ENCODE measurements around the gene RFPL2.
"Not testable (repeated sequence)": the region's sequence is repeated elsewhere in the genome, so short reads cannot be mapped to it uniquely, and the experiment has no call there.

Gene RFPL2

DNA sequence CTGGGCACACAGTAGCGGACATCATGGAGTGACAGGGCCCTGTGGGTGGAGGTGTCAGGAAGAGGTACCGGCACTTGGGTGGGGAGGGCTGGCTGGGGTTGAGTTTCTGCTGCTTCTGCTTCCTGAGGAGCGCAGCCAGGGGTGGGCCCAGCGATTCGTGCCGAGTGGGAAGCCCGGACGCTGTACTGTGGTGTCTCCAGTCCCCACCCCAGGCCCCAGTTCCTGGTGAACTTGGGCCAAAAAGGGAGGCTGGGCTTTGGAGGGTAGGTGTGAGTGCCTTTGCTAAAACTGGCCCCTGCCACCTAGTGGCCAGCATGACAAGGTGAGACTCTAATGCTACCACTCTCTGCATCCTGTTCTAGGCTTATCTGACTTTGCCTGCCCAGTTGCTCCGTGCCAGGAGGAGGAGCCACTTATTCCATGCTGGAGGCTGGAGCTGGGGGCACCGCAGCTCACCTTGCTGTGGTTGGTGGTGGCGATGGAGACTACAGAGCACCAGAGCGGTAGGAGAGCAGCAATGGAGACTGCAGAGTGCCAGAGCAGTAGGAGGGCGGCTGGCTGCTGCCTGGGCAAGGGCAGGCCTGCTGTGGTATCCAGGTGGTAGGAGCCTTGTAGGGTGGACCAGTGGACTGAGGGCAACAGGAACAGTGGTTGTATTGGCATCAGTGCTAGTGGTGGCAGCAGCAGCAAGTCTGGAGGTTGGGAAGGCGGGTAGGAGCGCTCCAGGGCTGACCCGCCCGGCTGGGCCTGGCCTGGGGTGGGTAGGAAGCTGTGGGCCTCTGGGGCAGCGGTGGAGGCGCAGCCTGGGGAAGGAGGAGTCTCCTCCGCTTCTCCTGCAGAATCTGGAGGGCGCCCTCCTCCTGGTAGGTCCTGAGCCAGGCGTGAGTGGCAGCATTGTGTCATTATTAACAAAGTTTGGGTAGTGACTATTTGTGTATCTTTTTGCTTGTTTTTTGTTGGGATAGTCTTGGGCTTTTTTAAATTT, 2.2 kb upstream of the RFPL2 start:
- no peak overlapping the region for H3K4me3 ChIP-seq (ENCODE audit: low read depth, low read length)

DNA sequence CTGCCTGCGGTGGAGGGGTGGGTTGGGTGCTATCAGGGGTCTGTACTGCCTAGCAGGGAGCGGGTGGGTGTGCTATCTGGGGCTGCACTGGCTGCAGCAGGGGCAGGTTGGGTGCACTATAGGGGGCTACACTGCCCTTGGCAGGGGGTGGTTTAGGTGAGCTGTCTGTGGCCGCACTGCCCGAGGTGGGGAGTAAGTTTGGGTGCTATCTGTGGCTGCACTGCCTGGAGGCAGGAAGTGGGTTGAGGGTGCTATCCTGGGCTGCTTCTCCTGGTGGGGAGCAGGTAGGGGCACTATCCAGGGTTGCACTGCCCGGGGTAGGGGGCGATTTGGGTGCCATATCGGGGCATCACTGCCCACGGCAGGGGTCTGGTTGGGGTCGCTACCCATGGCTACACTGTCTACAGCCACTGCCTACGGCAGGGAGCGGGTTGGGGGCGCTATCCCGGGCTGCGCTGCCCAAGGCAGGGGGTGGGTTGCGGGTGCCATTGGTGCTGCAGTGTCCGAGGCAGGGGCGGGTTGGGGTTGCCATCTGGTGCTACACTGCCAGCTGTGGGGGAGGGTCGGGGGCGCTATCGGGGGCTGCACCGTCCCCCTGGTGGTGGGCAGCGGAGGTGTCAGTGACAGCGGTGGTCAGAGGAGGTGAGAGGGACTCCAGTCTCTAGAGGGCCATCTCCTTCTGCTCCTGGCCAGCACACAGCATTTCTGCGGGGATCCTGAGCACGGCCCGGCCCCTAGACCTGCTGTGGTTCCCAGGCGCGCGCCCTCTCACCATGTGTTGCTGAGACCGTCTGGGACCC, 1.3 kb upstream of the RFPL2 start:
- no peak overlapping the region for H3K4me3 ChIP-seq (ENCODE audit: low read depth, low read length)

DNA sequence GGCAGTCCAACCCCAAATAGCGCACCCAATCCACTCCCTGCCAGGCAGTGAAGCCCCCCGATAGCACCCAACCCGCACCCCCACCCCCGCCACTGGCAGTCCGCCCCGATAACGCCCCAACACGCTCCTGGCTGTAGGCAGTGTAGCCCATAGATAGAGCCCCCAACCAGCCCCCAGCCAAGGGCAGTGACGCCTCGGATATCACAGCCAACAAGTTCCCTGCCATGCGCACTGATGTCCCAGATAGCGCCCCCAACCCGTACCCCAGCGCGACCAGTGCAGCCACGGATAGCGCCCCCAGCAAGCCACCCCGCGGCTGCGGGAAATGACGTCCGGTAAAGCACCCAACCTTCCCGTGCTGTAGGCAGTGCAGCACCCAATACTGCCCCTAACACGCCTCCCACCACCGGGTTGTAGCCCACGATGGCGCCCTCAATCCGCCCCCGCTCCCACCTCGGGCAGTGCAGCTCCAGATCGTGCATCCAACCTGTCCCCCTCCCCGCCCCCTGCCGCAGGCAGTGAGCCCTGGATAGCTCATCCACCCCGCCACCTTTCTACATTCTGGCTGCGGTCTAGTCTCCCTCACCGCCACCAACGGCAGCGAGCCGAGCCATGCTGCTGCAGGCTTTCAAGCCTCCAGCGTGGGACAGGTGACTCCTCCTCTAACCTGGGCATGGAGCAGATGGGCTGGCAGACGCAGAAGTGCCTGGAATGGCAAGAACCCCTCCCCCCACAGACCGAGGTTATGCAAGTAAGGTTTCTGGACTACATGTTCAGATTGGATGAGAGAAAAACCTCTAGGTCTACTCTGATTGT, 625 bp downstream of the RFPL2 start:
- H3K4me3 ChIP-seq (ENCODE audit: low read depth, low read length), result peak overlapping the region; percentile 41

DNA sequence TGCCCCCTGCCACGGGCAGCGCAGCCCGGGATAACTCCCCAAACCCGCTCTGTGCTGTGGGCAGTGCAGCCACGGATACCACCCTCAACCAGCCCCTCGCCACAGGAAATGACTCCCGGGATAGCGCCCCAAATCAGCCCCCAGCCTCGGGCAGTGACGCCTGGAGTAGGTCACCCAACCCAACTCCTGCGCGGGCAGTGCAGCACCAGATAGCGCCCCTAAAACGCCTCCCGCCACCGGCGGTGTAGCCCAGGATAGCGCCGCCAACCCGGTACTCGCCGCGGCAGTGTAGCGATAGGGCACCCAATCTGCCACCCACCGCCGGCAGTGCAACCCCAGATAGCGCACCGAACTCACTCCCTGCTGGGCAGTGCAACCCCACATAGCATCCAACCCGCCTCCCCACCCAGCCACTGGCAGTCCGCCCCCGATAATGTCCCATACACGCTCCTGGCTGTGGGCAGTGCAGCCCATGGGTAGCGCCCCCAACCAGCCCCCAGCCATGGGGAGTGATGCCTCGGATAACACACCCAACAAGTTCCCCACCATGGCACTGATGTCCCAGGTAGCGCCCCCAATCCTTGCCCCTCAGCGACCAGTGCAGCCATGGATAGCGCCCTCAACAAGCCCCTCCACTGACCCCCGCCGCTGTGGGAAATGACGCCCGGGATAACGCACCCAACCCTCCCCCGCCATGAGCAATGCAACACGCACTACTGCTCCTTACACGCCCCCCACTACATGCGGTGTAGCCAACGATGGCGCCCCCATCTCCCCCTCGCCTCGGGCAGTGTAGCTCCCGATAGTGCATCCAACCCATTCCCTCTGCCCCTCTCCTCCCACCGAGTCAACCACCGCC, 1.5 kb downstream of the RFPL2 start:
- peak overlapping the region; percentile 4 for H3K4me3 ChIP-seq (ENCODE audit: low read depth, low read length)

DNA sequence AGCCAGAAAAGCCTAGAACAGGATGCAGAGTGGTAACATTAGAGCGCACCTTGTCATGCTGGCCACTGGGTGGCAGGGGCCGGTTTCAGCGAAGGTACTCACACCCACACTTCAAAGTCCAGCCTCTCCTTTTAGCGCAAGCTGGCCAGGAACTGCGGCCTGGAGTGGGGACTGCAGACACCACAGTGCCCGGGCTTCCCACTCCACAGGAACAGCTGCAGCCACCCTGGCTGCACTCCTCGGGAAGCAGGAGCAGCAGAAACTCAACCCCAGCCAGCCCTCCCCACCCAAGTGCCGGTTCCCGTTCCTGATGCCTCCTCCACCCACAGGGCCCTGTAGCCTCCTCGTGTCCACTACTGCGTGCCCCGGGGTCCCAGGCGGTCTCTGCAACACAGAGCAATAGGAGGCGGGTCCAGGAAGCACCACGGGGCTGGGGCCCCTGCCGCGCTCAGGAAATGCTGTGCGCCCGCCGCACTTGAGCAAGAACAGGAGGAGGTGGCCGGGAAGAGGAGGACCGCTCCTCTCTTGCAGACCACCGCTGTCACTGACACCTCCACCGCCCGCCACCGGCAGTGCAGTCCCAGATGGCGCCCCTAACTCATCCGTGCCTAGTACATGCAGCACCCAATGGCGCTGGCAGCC, 2.2 kb downstream of the RFPL2 start:
- H3K4me3 ChIP-seq (ENCODE audit: low read depth, low read length), result no peak overlapping the region

DNA sequence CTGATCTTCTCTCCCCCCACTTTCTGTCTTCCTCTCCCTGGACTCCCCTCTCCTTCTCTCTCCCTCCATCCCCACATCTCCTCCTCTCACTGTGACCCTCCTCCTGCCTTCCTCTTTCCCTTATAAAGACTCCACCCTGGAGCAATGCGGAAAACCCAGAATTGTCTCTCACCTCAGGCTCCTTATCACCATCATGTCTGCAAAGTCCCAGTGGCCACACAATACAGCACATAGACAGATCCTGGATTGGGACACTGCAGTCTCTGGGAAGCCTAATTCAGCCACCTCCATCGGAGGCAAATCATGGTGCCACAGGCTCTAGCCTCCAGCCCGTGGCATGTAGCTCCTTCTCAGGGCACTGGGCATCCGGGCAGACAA, 2.7 kb downstream of the RFPL2 start:
- no peak overlapping the region for H3K4me3 ChIP-seq (ENCODE audit: low read depth, low read length)

DNA sequence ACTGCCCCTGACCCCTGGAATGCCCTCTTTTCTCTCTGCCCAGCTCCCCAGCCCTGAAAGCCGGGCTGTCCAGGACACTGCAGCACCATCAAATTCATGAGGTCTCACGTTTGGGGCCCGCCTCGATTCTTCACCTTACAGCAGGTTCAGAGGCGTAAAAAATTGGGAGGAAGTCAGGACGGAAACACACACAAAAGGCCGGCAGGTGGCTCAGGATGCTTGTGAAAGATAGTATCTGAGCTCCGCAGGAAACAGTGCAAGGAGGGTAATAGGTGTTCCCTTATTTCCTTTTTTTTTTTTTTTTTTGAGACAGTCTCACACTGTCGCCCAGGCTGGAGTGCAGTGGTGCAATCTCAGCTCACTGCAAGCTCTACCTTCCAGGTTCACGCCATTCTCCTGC, 4.1 kb downstream of the RFPL2 start:
- no peak overlapping the region for H3K4me3 ChIP-seq (ENCODE audit: low read depth, low read length)

DNA sequence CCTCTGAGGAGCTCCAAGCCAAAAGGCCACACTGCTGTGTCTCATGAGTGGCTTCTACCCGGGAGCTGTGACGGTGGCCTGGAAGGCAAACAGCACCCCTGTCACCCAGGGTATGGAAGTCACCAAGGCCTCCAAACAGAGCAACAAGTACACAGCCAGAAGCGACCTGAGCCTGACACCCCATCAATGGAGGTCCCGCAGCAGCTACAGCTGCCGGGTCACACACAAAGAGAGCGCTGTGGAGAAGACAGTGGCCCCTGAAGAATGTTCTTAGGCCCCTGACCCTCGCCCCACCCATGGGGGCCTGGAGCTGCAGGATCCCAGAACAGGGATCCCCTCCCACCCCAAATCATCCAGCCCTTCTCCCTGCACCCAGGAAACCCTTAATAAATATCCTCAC, 4.9 kb downstream of the RFPL2 start:
- no peak overlapping the region for H3K4me3 ChIP-seq (ENCODE audit: low read depth, low read length)

DNA sequence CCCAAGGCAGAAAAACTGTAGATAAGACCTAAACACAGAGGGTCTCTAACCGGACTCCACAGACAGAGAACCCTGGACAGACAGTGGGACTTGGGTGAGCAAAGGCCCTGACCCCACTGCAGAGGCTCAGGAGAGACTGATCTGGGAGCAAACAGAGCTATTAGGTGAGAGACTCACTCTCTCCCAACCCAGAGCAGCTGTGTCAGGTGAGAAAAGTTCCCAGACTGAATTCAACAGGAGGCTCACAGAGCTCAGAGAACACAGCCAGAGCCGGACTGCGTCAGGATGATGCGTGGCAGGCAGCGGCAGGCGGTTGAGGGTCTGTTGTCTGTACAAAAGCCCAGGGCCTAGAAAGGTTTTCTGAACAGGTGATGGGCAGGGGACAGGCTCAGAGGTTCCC, 5.5 kb downstream of the RFPL2 start:
- H3K4me3 ChIP-seq (ENCODE audit: low read depth, low read length), result no peak overlapping the region

DNA sequence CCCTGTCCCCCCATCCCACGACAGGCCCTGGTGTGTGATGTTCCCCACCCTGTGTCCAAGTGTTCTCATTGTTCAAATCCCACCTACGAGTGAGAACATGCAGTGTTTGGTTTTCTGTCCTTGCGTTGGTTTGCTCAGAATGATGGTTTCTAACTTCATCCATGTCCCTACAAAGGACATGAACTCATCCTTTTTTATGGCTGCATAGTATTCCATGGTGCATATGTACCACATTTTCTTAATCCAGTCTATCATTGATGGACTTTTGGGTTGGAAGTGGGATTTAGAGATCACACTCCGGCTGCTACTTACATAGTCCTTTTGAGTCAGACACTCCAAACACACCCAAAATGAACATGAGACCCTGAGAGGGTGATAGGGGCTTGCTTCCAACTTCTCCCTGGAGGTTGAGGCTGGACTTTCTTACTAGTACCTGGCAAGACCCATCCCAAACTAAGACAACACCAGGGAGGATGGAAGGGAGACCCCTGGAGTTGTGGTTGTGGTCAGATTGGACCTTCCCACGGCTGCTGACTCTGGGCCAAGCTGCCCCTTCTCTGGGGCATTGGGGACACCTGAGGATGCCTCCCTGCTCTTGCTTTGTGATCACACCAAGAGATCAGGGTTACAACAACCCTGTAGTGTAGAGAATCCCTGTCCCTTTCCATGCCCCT, 7.2 kb downstream of the RFPL2 start:
- H3K4me3 ChIP-seq (ENCODE audit: low read depth, low read length), result not testable (repeated sequence)

DNA sequence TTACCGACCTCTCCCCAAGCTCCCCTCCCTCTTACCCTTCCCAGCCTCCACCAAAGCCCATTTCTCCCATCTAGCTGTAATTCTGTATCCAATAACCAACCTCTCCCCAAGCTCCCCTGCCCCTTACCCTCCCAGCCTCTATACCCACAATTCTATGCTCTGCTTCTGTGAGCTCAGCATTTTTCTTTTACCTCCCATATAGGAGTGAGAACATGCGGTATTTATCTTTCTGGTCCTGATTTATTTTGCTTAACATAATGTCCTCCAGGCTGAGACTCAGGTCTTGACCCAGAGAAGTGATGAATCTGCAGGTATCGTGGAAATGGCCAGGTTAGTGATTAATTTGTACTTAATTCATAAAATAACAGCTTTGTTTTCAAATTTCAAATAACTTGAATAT, 9.0 kb downstream of the RFPL2 start:
- H3K4me3 ChIP-seq (ENCODE audit: low read depth, low read length), result not testable (repeated sequence)

DNA sequence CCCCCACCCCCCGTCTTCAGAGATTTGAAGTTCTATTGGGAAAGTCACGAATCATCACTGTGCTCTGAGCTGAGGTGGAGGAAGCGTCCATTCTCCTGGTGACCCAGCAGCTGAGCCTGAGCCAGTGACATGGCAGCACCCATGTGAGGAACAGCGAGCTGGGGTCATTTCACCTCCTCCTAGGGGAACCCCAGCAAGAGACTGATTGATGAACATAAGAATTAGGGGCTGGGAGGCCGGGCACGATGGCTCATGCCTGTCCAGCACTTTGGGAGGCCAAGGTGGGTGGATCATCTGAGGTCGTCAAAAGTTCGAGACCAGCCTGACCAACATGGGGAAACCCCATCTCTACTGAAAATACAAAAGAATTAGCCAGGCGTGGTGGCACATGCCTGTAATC, 11.5 kb downstream of the RFPL2 start:
- not testable (repeated sequence) for H3K4me3 ChIP-seq (ENCODE audit: low read depth, low read length)

DNA sequence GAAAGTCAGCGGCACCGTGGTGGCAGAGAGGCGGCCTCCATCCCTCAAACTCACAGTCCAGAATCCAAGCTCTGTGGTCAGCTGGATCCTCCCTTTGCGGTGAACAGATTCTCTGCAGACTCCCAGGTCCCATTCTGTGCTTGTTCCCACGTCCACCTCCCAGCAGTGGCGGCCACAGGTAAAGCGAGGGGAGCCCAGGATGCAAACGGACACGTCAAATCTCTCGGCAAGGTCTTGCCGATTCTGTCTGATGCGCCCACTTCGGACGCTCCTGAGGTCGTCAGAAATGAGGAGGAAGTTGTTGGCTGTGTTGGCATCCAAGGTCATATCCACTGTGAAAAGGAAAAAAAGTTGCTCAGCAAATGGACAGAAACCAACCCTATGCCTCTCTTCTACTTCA, 13.9 kb downstream of the RFPL2 start:
- H3K4me3 ChIP-seq (ENCODE audit: low read depth, low read length), result not testable (repeated sequence)

DNA sequence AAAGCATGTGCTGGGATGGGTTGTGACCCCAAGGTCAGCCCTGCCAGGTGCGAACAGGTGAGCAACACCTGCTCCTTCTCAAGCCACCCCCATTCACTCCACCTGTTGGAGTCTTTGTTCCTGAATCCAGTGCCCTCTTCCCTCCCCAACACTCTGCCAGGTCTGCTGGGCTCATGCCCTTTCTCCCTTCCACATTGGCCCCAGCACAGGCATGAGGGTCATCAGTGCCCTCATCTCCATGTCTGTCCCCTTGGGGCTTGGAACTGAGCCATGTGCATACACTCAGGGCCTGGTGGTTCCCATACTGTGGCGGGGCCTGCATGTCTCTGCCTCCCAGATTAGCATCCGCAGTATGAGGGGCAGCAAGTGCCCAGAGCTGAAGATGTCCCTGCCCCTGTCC, 19.1 kb downstream of the RFPL2 start:
- H3K4me3 ChIP-seq (ENCODE audit: low read depth, low read length), result no peak overlapping the region

DNA sequence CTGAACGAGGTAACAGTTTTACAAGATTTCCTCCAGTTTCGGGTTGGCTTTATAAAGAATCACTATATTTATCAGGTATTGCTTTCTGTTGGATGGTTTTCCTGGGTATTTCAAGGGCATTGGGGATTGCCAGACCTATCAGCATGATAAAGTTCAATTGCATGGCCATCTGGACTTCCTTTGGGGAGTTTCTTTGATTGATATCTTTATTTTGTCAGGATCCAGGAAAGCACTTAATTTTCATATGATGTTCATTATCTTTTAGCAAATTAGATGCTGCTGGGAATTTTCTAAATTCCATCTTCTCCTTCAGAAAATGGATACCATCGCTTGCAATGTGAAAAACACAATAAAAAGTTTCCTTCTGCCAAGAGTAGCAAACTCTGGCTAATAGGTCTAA, 21.2 kb downstream of the RFPL2 start:
- no peak overlapping the region for H3K4me3 ChIP-seq (ENCODE audit: low read depth, low read length)

DNA sequence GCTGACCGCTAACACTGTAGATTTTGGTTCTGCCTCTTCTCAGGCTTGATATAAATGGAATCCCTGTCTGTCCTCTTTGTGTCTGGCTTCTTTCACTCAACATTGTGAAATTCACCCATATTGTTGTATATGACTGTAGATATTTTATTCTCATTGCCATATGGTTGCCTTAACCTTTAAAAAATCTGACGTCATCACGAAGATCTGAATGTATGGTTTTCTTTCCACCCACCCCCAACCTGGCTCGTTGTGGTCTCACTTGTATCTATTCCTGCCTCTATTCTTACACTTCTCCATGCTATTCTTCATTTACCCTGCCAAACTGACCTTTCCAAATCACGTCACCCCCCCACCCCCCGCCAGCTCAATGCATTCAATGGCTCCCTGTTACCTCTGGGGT, 23.8 kb downstream of the RFPL2 start:
- no peak overlapping the region for H3K4me3 ChIP-seq (ENCODE audit: low read depth, low read length)

DNA sequence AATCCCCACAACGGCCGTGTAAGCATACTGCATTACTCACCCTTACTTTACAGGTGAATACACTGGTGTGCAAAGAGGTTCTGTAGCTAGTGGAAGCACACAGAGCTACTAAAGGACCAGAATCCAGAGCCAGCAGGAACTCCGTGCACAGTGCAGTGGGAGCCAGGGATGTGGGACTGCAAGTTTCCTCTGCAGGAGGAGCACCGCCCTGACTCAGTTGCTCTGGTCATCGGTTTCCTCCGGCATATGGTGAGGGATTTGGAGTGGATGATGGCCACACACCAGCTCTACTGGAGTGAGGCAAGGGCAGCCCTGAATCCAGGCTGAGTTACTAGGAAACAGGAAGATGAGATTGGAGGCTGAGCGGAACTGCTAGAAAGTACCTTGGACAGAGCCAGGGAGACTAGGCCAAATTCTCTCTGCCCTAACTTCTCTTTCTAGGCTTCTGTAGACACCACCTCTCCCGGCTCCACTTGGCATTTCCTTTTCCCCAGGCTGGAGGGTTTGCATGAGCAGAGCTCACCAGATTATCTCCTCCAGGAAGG, 27.6 kb downstream of the RFPL2 start:
- H3K4me3 ChIP-seq (ENCODE audit: low read depth, low read length), result no peak overlapping the region

DNA sequence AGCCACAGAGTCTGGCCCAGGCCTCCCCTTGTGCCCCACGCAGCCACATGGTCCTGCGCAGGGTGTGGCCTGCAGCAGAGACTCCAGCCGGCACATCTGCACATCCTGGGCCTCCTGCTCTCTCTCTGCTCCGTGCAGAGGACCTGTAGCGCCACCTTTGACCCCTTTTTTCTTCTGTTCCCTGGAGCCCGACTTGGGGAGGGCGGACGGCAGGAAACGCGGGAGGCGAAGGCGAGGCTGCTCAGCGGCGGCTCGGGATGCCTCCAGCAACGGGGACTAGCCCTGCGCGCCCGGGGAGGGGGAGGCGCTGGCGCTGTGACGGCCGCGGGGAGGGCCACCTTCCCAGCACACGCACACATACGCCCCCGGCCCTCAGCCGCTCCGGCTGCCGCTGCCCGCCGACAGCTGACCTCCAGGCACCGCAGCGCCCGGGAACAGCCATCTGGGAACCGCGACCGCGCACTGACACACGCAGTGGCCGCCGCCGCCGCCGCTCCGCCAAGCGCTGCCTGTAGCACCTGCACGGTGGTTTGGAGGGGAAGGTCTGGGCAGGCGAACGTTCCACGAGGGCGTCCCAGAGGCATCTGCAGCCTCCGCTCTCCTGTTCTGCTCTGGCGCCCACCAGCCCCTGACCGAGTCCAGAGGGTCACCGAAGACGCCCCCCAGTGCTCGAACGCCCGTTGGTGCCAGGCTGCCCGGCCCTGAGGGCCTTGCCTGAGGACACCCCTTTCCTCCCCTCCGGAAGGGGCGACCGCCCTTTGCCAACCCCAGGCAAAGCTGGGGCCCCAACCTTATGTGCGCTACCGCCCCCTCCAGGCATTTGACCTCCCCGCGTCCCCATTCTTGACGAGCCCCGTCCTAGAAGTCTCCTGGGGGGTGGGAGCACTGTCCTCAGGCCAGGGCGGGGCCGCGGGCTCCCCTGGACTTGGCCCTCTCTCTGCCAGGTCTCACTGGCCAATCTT, 28.9 kb downstream of the RFPL2 start:
- H3K4me3 ChIP-seq (ENCODE audit: low read depth, low read length), result peak overlapping the region; percentile 30
